Neural cell (in vitro differentiated cells): ENCODE data around the gene NCKIPSD. TPM values are rescaled to one million over a fixed set of nuclear protein-coding genes. Genes with fewer than 3 reads are reported as not detected.

Experiments
- H2AFZ ChIP-seq: fragments of 200-600, 300-800 bp; sonication (generic), shearing (Covaris generic); 2 replicates; pipeline ENCODE4 v1.6.0; 2014; ENCODE audit warnings: low read depth, mild to moderate bottlenecking, antibody characterized with exemption, low read length, moderate library complexity
- H3F3A ChIP-seq: fragments of 200-600 bp; shearing (Covaris generic); 2 replicates; pipeline ENCODE4 v1.6.1; 2016; ENCODE audit warnings: mild to moderate bottlenecking, moderate library complexity, mixed read lengths, antibody characterized with exemption, low read length; ENCODE audit not compliant: insufficient read depth, poor library complexity, severe bottlenecking
- H3K27ac ChIP-seq: fragments of 200-600, 300-800 bp; sonication (generic), shearing (Covaris generic); 2 replicates; pipeline ENCODE4 v1.5.1; 2014; ENCODE audit warnings: mild to moderate bottlenecking, low read length, moderate library complexity
- H3K27me3 ChIP-seq: fragments of 300-800, 200-600 bp; sonication (generic), shearing (Covaris generic); 2 replicates; pipeline ENCODE4 v1.6.0; 2014; ENCODE audit warnings: mild to moderate bottlenecking, low read depth, low read length, moderate library complexity; ENCODE audit not compliant: insufficient read depth
- H3K36me3 ChIP-seq: fragments of 300-800, 200-600 bp; sonication (generic), shearing (Covaris generic); 2 replicates; pipeline ENCODE4 v1.5.1; 2014; ENCODE audit warnings: mild to moderate bottlenecking, antibody characterized with exemption, low read length, moderate library complexity; ENCODE audit not compliant: insufficient read depth
- H3K4me2 ChIP-seq: fragments of 300-800, 200-600 bp; sonication (generic), shearing (Covaris generic); 2 replicates; pipeline ENCODE4 v1.6.0; 2014; ENCODE audit warnings: mild to moderate bottlenecking, low read length
- H3K4me3 ChIP-seq: fragments of 300-800, 200-600 bp; sonication (generic), shearing (Covaris generic); 2 replicates; pipeline ENCODE4 v1.5.1; 2014; ENCODE audit warnings: mild to moderate bottlenecking, low read length, moderate library complexity
- H3K79me2 ChIP-seq: fragments of 200-600 bp; shearing (Covaris generic); replicated peaks from 2 replicates; pipeline ENCODE4 v1.6.0; 2014; ENCODE audit warnings: mild to moderate bottlenecking, low read length, moderate library complexity; ENCODE audit not compliant: insufficient read depth
- H3K9ac ChIP-seq: fragments of 300-800, 200-600 bp; sonication (generic), shearing (Covaris generic); 2 replicates; pipeline ENCODE4 v1.6.1; 2016; ENCODE audit warnings: mild to moderate bottlenecking, low read length, mixed read lengths
- H3K9me2 ChIP-seq: fragments of 200-600 bp; shearing (Covaris generic); 2 replicates; pipeline ENCODE4 v1.6.1; 2016; ENCODE audit warnings: mild to moderate bottlenecking, low read length, mixed read lengths; ENCODE audit not compliant: insufficient read depth
- H3K9me3 ChIP-seq: fragments of 200-600, 300-800 bp; sonication (generic), shearing (Covaris generic); 2 replicates; pipeline ENCODE4 v1.6.1; 2016; ENCODE audit warnings: mild to moderate bottlenecking, mixed run types, low read length, moderate library complexity, mixed read lengths
- H4K20me1 ChIP-seq: fragments of 200-600 bp; shearing (Covaris generic); 2 replicates; pipeline ENCODE4 v1.6.1; 2016; ENCODE audit warnings: mild to moderate bottlenecking, mixed run types; ENCODE audit not compliant: insufficient read depth
- EP300 ChIP-seq: fragments of 450-650 bp; conservative IDR thresholded peaks from 2 replicates; pipeline ENCODE4 v1.6.1; 2014; ENCODE audit warnings: antibody characterized with exemption, mild to moderate bottlenecking, moderate library complexity; ENCODE audit not compliant: poor library complexity, severe bottlenecking
- EZH2 ChIP-seq: fragments of 200-600, 300-800 bp; shearing (Covaris generic), sonication (generic); IDR thresholded peaks from 2 replicates; pipeline ENCODE4 v1.6.1; 2014; ENCODE audit warnings: antibody characterized with exemption, low read length, borderline replicate concordance, mild to moderate bottlenecking; ENCODE audit not compliant: insufficient read depth, poor library complexity, severe bottlenecking
- MXI1 ChIP-seq: fragments of 450-650 bp; conservative IDR thresholded peaks from 2 replicates; pipeline ENCODE4 v1.6.1; 2014; ENCODE audit warnings: antibody characterized with exemption, mild to moderate bottlenecking; ENCODE audit not compliant: poor library complexity, severe bottlenecking
- POLR2AphosphoS5 ChIP-seq: IDR thresholded peaks from 2 replicates; pipeline ENCODE4 v1.6.1; 2012
- RAD21 ChIP-seq: fragments of 450-650 bp; conservative IDR thresholded peaks from 2 replicates; pipeline ENCODE4 v1.6.1; 2014; ENCODE audit warnings: antibody characterized with exemption, mild to moderate bottlenecking, moderate library complexity
- SMC3 ChIP-seq: fragments of 450-650 bp; conservative IDR thresholded peaks from 2 replicates; pipeline ENCODE4 v1.6.1; 2014; ENCODE audit warnings: antibody characterized with exemption, mild to moderate bottlenecking, moderate library complexity; ENCODE audit not compliant: poor library complexity
- TAF1 ChIP-seq: IDR thresholded peaks from 2 replicates; pipeline ENCODE4 v1.6.1; 2012; ENCODE audit warnings: low read depth
- polyA plus RNA-seq: library from polyadenylated mRNA; depleted of rRNA; stranded (reverse); fragments of >200 nt; gene quantifications from 2 replicates; pipeline ENCODE4 v1.2.3, GENCODE V29; 2014
- TF ChIP-seq, protein P1 (sequence below): IDR thresholded peaks from 2 replicates; pipeline ENCODE4 v1.6.1; 2012; ENCODE audit warnings: borderline replicate concordance
- TF ChIP-seq, protein P2 (sequence below): fragments of 450-650 bp; IDR thresholded peaks from 2 replicates; pipeline ENCODE4 v1.5.1; 2014; ENCODE audit warnings: antibody characterized with exemption, mild to moderate bottlenecking, moderate library complexity; ENCODE audit not compliant: poor library complexity, severe bottlenecking

Gene NCKIPSD
- polyA plus RNA-seq, 1 donor from 2014 or later, result 19.0 TPM

DNA sequence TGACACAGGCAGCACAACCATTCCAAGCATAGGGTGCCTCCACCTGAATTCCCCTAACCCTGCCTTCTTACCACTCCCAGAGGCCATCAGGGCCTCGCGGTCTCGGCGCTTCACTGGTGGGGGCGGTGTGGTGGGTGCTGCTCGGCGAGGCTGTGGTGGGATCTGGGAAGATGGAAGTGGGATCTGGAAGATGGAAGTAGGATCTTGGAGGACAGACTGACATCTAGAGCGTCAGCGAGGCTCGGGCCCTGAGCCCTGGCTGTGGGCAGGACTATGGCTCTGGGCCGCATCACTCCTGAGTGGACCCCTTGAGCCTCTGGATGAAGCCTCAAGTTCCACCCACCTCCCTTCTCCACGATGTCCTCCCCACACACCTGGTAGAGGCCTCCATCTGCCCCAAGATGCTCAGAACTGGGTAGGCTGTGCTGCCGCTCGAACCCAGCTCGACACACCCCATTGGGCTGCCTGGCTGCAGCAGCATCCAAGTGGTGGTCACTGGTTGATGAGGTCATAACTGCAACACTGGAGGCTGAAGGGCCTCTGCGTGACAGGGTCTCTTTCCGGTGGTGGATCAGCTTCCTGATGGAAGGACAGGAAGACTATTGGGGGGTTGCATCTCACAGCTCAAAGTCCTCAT lies 3.6 kb downstream of the NCKIPSD start:
- Histone ChIP-seq H3K9me3 (no peaks in the 10 kb centered on the region), H3K4me2 (no peak overlapping the region), H3K79me2 (peaks cover 11% of the 10 kb centered on the region), H3K9ac (no peak overlapping the region), H3K36me3 (peaks cover 14% of the 10 kb centered on the region), H4K20me1 (peaks cover 2% of the 10 kb centered on the region), H3K9me2 (no peaks in the 10 kb centered on the region), H3K27ac (no peak overlapping the region), H3K27me3 (no peaks in the 10 kb centered on the region), H3F3A (no peaks in the 10 kb centered on the region), H3K4me3 (no peak overlapping the region), H2AFZ (no peak overlapping the region)
- TF ChIP-seq MXI1 (no peak), EP300 (no peak), EZH2 (no peak), TAF1 (no peak), POLR2AphosphoS5 (no peak), SMC3 (no peak)
- TF ChIP-seq, protein P1, sequence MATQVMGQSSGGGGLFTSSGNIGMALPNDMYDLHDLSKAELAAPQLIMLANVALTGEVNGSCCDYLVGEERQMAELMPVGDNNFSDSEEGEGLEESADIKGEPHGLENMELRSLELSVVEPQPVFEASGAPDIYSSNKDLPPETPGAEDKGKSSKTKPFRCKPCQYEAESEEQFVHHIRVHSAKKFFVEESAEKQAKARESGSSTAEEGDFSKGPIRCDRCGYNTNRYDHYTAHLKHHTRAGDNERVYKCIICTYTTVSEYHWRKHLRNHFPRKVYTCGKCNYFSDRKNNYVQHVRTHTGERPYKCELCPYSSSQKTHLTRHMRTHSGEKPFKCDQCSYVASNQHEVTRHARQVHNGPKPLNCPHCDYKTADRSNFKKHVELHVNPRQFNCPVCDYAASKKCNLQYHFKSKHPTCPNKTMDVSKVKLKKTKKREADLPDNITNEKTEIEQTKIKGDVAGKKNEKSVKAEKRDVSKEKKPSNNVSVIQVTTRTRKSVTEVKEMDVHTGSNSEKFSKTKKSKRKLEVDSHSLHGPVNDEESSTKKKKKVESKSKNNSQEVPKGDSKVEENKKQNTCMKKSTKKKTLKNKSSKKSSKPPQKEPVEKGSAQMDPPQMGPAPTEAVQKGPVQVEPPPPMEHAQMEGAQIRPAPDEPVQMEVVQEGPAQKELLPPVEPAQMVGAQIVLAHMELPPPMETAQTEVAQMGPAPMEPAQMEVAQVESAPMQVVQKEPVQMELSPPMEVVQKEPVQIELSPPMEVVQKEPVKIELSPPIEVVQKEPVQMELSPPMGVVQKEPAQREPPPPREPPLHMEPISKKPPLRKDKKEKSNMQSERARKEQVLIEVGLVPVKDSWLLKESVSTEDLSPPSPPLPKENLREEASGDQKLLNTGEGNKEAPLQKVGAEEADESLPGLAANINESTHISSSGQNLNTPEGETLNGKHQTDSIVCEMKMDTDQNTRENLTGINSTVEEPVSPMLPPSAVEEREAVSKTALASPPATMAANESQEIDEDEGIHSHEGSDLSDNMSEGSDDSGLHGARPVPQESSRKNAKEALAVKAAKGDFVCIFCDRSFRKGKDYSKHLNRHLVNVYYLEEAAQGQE, result no peak

DNA sequence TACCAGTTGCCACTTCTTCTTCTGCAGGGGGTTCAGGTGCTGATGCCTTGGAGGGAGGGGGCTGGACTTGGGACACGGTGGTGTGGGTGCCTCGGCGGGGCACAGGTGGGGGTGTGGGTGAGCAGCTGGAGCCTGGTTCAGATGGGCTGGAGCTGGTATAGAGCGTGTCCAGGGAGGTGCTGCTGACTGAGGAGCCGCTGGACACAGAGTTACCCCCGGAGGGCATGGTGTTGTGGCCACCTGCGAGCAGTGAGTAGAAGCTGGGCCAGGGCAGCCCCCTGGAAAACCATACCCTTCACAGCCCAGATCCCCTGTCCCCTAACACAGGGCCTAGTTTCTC lies 4.2 kb downstream of the NCKIPSD start:
- H3K79me2 ChIP-seq, result peaks cover 11% of the 10 kb centered on the region
- H3K9ac ChIP-seq, result no peak overlapping the region
- no peaks in the 10 kb centered on the region for H3K9me3 ChIP-seq
- no peak overlapping the region for H3K4me3 ChIP-seq
- H3K9me2 ChIP-seq, result no peaks in the 10 kb centered on the region
- no peaks in the 10 kb centered on the region for H3F3A ChIP-seq
- H3K27ac ChIP-seq, result no peak overlapping the region
- TF ChIP-seq POLR2AphosphoS5, result no peak
- TF ChIP-seq, protein P1, result no peak
- TF ChIP-seq MXI1, result no peak
- TF ChIP-seq SMC3, result no peak
- no peak for TF ChIP-seq EZH2
- no peak for TF ChIP-seq TAF1
- TF ChIP-seq EP300, result no peak
- TF ChIP-seq, protein P2, sequence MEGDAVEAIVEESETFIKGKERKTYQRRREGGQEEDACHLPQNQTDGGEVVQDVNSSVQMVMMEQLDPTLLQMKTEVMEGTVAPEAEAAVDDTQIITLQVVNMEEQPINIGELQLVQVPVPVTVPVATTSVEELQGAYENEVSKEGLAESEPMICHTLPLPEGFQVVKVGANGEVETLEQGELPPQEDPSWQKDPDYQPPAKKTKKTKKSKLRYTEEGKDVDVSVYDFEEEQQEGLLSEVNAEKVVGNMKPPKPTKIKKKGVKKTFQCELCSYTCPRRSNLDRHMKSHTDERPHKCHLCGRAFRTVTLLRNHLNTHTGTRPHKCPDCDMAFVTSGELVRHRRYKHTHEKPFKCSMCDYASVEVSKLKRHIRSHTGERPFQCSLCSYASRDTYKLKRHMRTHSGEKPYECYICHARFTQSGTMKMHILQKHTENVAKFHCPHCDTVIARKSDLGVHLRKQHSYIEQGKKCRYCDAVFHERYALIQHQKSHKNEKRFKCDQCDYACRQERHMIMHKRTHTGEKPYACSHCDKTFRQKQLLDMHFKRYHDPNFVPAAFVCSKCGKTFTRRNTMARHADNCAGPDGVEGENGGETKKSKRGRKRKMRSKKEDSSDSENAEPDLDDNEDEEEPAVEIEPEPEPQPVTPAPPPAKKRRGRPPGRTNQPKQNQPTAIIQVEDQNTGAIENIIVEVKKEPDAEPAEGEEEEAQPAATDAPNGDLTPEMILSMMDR, result no peak
- TF ChIP-seq RAD21, result no peak
- no peak overlapping the region for H2AFZ ChIP-seq
- H4K20me1 ChIP-seq, result no peaks in the 10 kb centered on the region
- H3K4me2 ChIP-seq, result no peak overlapping the region
- H3K27me3 ChIP-seq, result no peaks in the 10 kb centered on the region
- H3K36me3 ChIP-seq, result peaks cover 14% of the 10 kb centered on the region
